NK-92 (cell line): ENCODE measurements around the gene CT45A9.
"Not testable (repeated sequence)": the region's sequence is repeated elsewhere in the genome, so short reads cannot be mapped to it uniquely, and the experiment has no call there.

Source experiments
- DNase-seq: peaks from one replicate; lab custom pipeline; 2025; ENCODE audit not compliant: unreplicated experiment; lab: John Stamatoyannopoulos, UW

The CT45A9 gene

DNA sequence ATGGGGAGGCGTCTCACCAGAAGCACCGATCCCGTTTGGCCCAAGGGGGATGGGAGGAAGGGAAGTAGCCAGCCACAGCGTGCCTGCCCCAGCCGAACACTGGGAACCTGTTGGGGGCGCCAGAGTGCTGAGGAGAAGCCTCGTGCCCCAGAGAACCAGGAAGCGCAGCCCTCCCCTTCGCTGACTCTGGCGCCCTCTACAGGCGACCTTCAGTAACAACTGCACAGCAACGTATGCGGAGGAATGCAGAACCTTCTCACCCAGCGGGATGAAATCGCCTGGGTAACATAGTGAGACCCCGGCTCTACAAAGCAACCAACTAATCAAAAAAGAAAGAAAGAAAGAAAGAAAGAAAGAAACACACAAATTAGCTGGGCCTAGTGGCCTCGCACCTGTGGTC, at the start of gene CT45A9:
TSS of gene CT45A9 (minus strand) at position 101 of the 400 bp plus-strand sequence. CDS start 3,751 bp downstream, outside the sequence.
- not testable (repeated sequence) for DNase-seq

GRCh38 chrX:135920516-135920915, 48.9 kb upstream of the CT45A9 start:
- not testable (repeated sequence) for DNase-seq

DNA sequence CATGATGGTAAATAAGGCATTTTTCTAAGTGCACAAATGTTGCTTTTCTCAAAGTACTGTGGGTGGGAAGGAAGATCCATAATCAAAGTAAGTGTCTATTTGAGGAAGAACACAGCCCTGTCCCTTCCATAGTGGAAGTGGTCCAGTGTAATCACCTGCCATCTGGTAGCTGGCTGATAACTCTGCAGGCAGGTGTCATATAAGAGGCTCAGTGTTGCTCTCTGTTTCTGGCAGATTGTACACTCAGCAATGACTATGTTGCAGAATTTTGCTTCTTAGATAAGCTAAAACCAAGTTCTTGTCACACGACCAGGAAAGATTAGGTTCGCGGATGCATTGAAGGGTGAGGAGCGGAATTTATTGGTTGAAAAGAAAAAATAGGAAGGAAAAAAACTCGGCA, 42.8 kb upstream of the CT45A9 start:
- DNase-seq, result no peak

DNA sequence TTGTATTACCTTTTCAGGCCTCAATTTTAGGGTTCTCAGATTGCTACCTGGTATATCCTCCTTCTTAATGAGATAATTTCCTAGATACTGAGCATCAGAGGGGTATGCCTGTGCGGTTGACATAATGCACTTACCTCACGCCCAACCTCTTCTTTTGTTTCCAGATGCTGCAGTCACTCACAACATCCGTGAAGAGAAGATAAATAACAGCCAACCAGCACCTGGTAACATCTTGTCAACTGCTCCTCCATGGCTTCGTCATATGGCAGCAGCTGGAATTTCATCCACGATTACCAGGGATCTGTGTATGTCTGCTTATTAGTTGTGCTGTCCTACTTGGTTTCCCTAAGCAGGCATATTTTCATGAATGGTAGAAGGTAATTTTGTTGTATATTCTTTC, 38.6 kb upstream of the CT45A9 start:
- no peak for DNase-seq

DNA sequence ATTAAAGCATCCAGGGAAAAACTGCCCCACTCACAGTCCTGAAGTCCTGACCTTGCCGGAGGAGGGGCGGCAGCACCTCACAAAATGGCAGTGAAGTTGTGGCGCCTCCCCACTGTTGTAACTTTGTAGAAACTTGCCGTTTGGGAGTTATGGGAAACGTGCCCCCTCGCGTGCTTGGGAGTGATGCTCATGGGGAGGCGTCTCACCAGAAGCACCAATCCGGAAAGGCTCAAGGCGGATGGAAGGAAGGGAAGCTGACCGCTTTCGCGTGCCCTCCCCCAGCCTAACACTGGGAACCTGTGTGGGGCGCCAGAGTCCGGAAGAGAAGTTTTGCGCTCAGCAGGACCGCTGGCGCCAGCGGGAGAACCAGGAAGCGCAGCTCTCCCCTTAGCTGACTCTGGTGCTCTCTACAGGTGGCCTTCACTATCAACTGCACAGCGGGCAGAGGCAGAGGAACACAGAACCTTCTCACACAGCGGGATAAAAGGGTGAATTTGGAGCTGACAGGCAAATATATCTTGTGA, 21.7 kb upstream of the CT45A9 start, which contains the start of the genes CT45A10 and SAGE1:
TSS of gene CT45A10 (minus strand) at position 151 of the 524 bp plus-strand sequence. CDS start 8,100 bp downstream, outside the sequence.
TSS of gene SAGE1 (plus strand) at position 423 of the 524 bp plus-strand sequence. CDS start 2,527 bp downstream, outside the sequence.
- DNase-seq, result no peak

DNA sequence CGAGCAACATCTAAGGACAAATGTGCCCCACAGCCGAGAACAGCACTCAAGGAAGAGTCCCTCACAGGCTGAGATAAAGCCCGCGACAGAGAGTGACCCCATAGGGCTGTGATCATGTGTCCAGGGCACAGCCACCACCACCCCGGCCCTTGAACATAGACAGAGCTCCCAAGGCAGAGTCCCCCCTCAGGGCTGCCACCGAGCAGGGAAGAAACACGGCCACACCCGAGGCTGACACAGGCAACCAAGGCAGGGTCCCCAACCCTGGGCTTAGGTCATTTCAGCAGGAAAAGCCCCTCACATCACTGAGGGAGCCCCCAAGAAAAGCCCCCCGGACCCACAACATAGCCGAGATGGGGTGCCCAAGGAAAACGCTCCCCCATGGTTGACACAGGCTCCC, 21.2 kb upstream of the CT45A9 start:
- DNase-seq, result no peak

- DNase-seq, result no peak
Measured at GRCh38 chrX:135890087-135890585, 18.5 kb upstream of the CT45A9 start.

DNA sequence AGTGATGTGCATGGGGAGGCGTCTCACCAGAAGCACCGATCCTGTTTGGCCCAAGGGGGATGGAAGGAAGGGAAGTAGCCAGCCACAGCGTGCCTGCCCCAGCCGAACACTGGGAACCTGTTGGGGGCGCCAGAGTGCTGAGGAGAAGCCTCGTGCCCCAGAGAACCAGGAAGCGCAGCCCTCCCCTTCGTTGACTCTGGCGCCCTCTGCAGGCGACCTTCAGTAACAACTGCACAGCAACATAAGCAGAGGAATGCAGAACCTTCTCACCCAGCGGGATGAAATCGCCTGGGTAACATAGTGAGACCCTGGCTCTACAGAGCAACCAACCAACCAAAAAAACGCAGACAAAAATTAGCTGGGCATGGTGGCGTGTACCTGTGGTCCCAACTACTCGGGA, 17.4 kb upstream of the CT45A9 start:
- DNase-seq, result not testable (repeated sequence)

DNA sequence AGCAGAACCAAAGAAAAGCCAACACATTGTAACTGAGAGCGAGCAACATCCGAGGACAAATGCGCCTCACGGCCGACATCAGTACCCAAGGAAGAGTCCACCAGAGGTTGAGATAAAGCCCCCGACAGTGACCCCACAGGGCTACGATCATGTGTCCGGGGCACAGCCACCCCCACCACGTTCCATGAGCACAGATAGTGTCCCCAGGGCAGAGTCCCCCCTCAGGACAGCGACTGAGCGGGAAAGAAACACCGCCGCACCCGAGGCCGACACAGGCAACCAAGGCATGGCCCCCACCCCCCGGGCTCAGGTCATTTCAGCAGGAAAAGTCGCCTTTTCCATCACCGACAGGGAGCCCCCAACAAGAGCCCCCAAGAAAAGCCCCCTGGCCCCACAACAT, 16.6 kb upstream of the CT45A9 start:
- not testable (repeated sequence) for DNase-seq

DNA sequence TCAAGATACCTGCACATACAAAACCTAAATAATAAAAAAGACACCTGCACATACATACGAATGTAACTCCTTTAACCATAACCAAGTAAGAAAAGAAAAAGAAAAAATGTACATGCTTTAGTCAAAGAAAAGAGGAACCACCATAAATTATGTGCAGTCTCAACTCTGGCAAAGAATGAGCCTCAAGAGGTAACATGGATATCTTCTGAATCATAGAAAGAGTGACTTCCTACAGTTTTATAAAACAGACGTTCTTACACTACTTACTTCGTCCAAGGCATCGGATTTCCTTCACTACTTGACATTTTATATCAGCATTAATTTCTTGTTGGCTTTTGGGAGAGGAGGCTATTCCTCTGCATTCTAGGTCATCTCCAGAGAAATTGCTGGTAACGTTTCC, 11.1 kb upstream of the CT45A9 start:
- not testable (repeated sequence) for DNase-seq

GRCh38 chrX:135854438-135854837, 17.2 kb downstream of the CT45A9 start, which contains the start of gene CT45A8:
Gene CT45A8 (minus strand): TSS chrX:135854538. CDS start chrX:135850783, 3,755 bp downstream.
- not testable (repeated sequence) for DNase-seq

DNA sequence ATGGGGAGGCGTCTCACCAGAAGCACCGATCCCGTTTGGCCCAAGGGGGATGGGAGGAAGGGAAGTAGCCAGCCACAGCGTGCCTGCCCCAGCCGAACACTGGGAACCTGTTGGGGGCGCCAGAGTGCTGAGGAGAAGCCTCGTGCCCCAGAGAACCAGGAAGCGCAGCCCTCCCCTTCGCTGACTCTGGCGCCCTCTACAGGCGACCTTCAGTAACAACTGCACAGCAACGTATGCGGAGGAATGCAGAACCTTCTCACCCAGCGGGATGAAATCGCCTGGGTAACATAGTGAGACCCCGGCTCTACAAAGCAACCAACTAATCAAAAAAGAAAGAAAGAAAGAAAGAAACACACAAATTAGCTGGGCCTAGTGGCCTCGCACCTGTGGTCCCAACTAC, 34.4 kb downstream of the CT45A9 start, which contains the start of gene CT45A7:
TSS of gene CT45A7 (minus strand) at position 101 of the 400 bp plus-strand sequence. CDS start 3,747 bp downstream, outside the sequence.
- DNase-seq, result not testable (repeated sequence)

DNA sequence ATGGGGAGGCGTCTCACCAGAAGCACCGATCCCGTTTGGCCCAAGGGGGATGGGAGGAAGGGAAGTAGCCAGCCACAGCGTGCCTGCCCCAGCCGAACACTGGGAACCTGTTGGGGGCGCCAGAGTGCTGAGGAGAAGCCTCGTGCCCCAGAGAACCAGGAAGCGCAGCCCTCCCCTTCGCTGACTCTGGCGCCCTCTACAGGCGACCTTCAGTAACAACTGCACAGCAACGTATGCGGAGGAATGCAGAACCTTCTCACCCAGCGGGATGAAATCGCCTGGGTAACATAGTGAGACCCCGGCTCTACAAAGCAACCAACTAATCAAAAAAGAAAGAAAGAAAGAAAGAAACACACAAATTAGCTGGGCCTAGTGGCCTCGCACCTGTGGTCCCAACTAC, 51.7 kb downstream of the CT45A9 start, which contains the start of gene CT45A2:
TSS of gene CT45A2 (minus strand) at position 101 of the 400 bp plus-strand sequence. CDS start 3,747 bp downstream, outside the sequence.
- not testable (repeated sequence) for DNase-seq
